GM23338 (cell line): ENCODE results near the gene THBS3. TPM values are rescaled to one million over a fixed set of nuclear protein-coding genes. Genes with fewer than 3 reads are reported as not detected.

Experiments used
- ATAC-seq: fragments of 200-7000 bp; cut with Tn5 transposase; 3 replicates; pipeline ENCODE4 v1.9.1; 2020
- DNase-seq: peaks from one replicate; pipeline ENCODE4 v3.0.0-alpha.2; 2015; ENCODE audit warnings: low spot score
- H2AFZ ChIP-seq: fragments of 200-600 bp; sonication (generic); 2 replicates; pipeline ENCODE4 v1.8.0; 2016; ENCODE audit warnings: antibody characterized with exemption, mild to moderate bottlenecking, moderate library complexity
- H3F3A ChIP-seq: fragments of 200-600 bp; sonication (generic); replicated peaks from 2 replicates; pipeline ENCODE4 v1.8.0; 2017; ENCODE audit warnings: antibody characterized with exemption, mixed run types, low read depth
- H3K27ac ChIP-seq: fragments of 200-600 bp; sonication (generic); 2 replicates; pipeline ENCODE4 v1.6.1; 2016; ENCODE audit warnings: low read depth
- H3K27me3 ChIP-seq: fragments of 200-600 bp; sonication (generic); 2 replicates; pipeline ENCODE4 v1.8.0; 2016; ENCODE audit warnings: mild to moderate bottlenecking, mixed run types, moderate library complexity; ENCODE audit not compliant: insufficient read depth
- H3K36me3 ChIP-seq: fragments of 200-600 bp; sonication (generic); 2 replicates; pipeline ENCODE4 v1.8.0; 2016; ENCODE audit warnings: mild to moderate bottlenecking; ENCODE audit not compliant: insufficient read depth
- H3K4me1 ChIP-seq: fragments of 200-600 bp; sonication (generic); 2 replicates; pipeline ENCODE4 v1.8.0; 2016; ENCODE audit warnings: mild to moderate bottlenecking, moderate library complexity; ENCODE audit not compliant: insufficient read depth
- H3K4me2 ChIP-seq: fragments of 200-600 bp; sonication (generic); 2 replicates; pipeline ENCODE4 v1.7.1; 2017; ENCODE audit warnings: mixed run types
- H3K4me3 ChIP-seq: fragments of 200-600 bp; sonication (generic); 2 replicates; pipeline ENCODE4 v1.6.1; 2016; ENCODE audit warnings: mixed run types
- H3K79me2 ChIP-seq: fragments of 200-600 bp; sonication (generic); replicated peaks from 2 replicates; pipeline ENCODE4 v1.8.0; 2017; ENCODE audit warnings: mild to moderate bottlenecking; ENCODE audit not compliant: insufficient read depth
- H3K9me2 ChIP-seq: fragments of 200-600 bp; sonication (generic); 2 replicates; pipeline ENCODE4 v1.8.0; 2017; ENCODE audit not compliant: insufficient read depth
- H4K20me1 ChIP-seq: fragments of 200-600 bp; sonication (generic); replicated peaks from 2 replicates; pipeline ENCODE4 v1.8.0; 2017; ENCODE audit warnings: mild to moderate bottlenecking; ENCODE audit not compliant: insufficient read depth
- H3K27ac Mint-ChIP-seq: 2 replicates; pipeline ENCODE4 v1.8.0; 2020; ENCODE audit warnings: inconsistent platforms, mild to moderate bottlenecking, moderate library complexity, mixed read lengths
- H3K27me3 Mint-ChIP-seq: 3 replicates; pipeline ENCODE4 v1.8.0; 2022; ENCODE audit warnings: low read depth, mild to moderate bottlenecking, moderate library complexity, mixed read lengths, inconsistent platforms; ENCODE audit not compliant: insufficient read depth, poor library complexity
- H3K36me3 Mint-ChIP-seq: 3 replicates; pipeline ENCODE4 v1.8.0; 2021; ENCODE audit warnings: low read depth, mild to moderate bottlenecking, inconsistent platforms, moderate library complexity, mixed read lengths
- H3K4me1 Mint-ChIP-seq: 3 replicates; pipeline ENCODE4 v1.8.0; 2020; ENCODE audit warnings: mild to moderate bottlenecking, inconsistent platforms, mixed read lengths
- H3K4me3 Mint-ChIP-seq: 3 replicates; pipeline ENCODE4 v1.8.0; 2021; ENCODE audit warnings: moderate library complexity, mild to moderate bottlenecking, inconsistent platforms, mixed read lengths
- H3K9me3 Mint-ChIP-seq: 3 replicates; pipeline ENCODE4 v1.8.0; 2020; ENCODE audit warnings: moderate library complexity, mild to moderate bottlenecking, inconsistent platforms, mixed read lengths
- CREB1 ChIP-seq: fragments of 250-450 bp; sonication (Bioruptor Pico); IDR thresholded peaks from 2 replicates; pipeline ENCODE4 v1.5.0; 2020; ENCODE audit warnings: low read depth, mild to moderate bottlenecking, moderate library complexity
- CTCF ChIP-seq, 2 experiments: fragments of 200-600 bp in 1 of 2; sonication (generic) in 1 of 2; conservative IDR thresholded peaks; 2 replicates each; pipeline versions ENCODE4 v1.5.1 to v1.6.1; 2016 to 2017; ENCODE audit warnings: antibody characterized with exemption in 2 of 2, low read depth in 2 of 2, mild to moderate bottlenecking in 2 of 2, moderate library complexity in 1 of 2
- ETS1 ChIP-seq: IDR thresholded peaks from 2 replicates; pipeline ENCODE4 v1.6.1; 2016; ENCODE audit warnings: antibody characterized with exemption
- EZH2 ChIP-seq: fragments of 200-600 bp; sonication (generic); IDR thresholded peaks from one replicate; pipeline ENCODE4 v1.8.0; 2017; ENCODE audit warnings: antibody characterized with exemption, mild to moderate bottlenecking, low read depth; ENCODE audit not compliant: unreplicated experiment
- EZH2phosphoT487 ChIP-seq: fragments of 200-600 bp; sonication (generic); IDR thresholded peaks from one replicate; pipeline ENCODE4 v1.8.1; 2018; ENCODE audit warnings: antibody characterized with exemption; ENCODE audit not compliant: unreplicated experiment
- JUNB ChIP-seq: IDR thresholded peaks from one replicate; pipeline ENCODE4 v1.6.1; 2016; ENCODE audit warnings: antibody characterized with exemption; ENCODE audit not compliant: unreplicated experiment
- NANOG ChIP-seq: IDR thresholded peaks from 2 replicates; pipeline ENCODE4 v1.6.1; 2016; ENCODE audit warnings: antibody characterized with exemption, borderline replicate concordance
- POLR2AphosphoS5 ChIP-seq: IDR thresholded peaks from 2 replicates; pipeline ENCODE4 v1.6.1; 2016; ENCODE audit warnings: antibody characterized with exemption, low read depth
- REST ChIP-seq: IDR thresholded peaks from one replicate; pipeline ENCODE4 v1.6.1; 2018; ENCODE audit warnings: antibody characterized with exemption; ENCODE audit not compliant: unreplicated experiment
- STAT1 ChIP-seq: IDR thresholded peaks from one replicate; pipeline ENCODE4 v1.6.1; 2016; ENCODE audit warnings: antibody characterized with exemption; ENCODE audit not compliant: unreplicated experiment
- ZNF114 ChIP-seq: fragments of 250-450 bp; sonication (Bioruptor Pico); IDR thresholded peaks from 2 replicates; pipeline ENCODE4 v1.5.0; 2020; ENCODE audit warnings: mild to moderate bottlenecking, moderate library complexity
- ZNF331 ChIP-seq: fragments of 250-450 bp; sonication (Bioruptor Pico); IDR thresholded peaks from 2 replicates; pipeline ENCODE4 v1.5.0; 2020; ENCODE audit warnings: low read depth, mild to moderate bottlenecking, moderate library complexity
- ZNF462 ChIP-seq: fragments of 250-450 bp; sonication (Bioruptor Pico); IDR thresholded peaks from 2 replicates; pipeline ENCODE4 v1.5.0; 2020; ENCODE audit warnings: mild to moderate bottlenecking, moderate library complexity
- polyA plus RNA-seq: library from polyadenylated mRNA; unstranded; fragments of >200 nt; fragmentation: Nextera tagmentation; extraction: Ambion mirVana; gene quantifications from 2 replicates; pipeline ENCODE4 v1.2.1, GENCODE V29; 2016
- total RNA-seq: library from RNA; depleted of rRNA; stranded (reverse); fragments of >200 nt; shearing (Covaris generic); gene quantifications from 2 replicates; pipeline ENCODE4 v1.2.3, GENCODE V29; 2014

Gene THBS3
- total and polyA plus RNA-seq, 2 experiments from 2014 or later = 1.2 to 4.3 TPM

- TF ChIP-seq STAT1 (no peak), REST (no peak), ETS1 (no peak), CTCF (conservative IDR thresholded peaks at IDR 0.05; ENCODE audit: low read depth in 2 of 2) (no peak), NANOG (no peak), ZNF331 (CRISPR knock-in tag) (no peak), JUNB (no peak), ZNF114 (no peak), EZH2 (no peak), EZH2phosphoT487 (no peak), CREB1 (no peak), ZNF462 (no peak), POLR2AphosphoS5 (no peak)
- H3K27me3 ChIP-seq = no peaks in the 10 kb centered on the region
- H3K27ac ChIP-seq = no peak overlapping the region
- Mint-ChIP-seq H3K27me3 (peaks cover 13% of the 10 kb centered on the region), H3K36me3 (peaks cover 18% of the 10 kb centered on the region), H3K27ac (no peak overlapping the region), H3K4me1 (peaks cover 28% of the 10 kb centered on the region), H3K9me3 (no peaks in the 10 kb centered on the region), H3K4me3 (peak overlapping the region; percentile 83)
- H3K4me1 ChIP-seq = peaks cover 16% of the 10 kb centered on the region; the same call in 1 of the 2 replicates
- ATAC-seq = no peak
- no peaks in the 10 kb centered on the region for H4K20me1 ChIP-seq
- no peaks in the 10 kb centered on the region for H3K9me2 ChIP-seq
- H2AFZ ChIP-seq = no peak overlapping the region
- peaks cover 17% of the 10 kb centered on the region; the same call in 1 of the 2 replicates for H3F3A ChIP-seq
- no peak for DNase-seq
- peaks cover 9% of the 10 kb centered on the region; the same call in 1 of the 2 replicates for H3K36me3 ChIP-seq
- no peaks in the 10 kb centered on the region; the same call in 1 of the 2 replicates for H3K79me2 ChIP-seq
- H3K4me2 ChIP-seq = peak overlapping the region; percentile 98
- peak overlapping the region; percentile 89 for H3K4me3 ChIP-seq
These were observed 46.6 kb upstream of the THBS3 start for GRCh38 chr1:155254228-155254713.
